ENCODE results near the gene KRTAP12-1. TPM values are rescaled to one million over a fixed set of nuclear protein-coding genes. Genes with fewer than 3 reads are reported as not detected.

The KRTAP12-1 gene
- total RNA-seq, 4 donors from 2014 or later, result not detected

- no peak for DNase-seq
- Histone ChIP-seq H3K27me3 (no peaks in the 10 kb centered on the region), H3K36me3 (no peaks in the 10 kb centered on the region), H3K4me3 (no peak overlapping the region), H3K4me1 (no peaks in the 10 kb centered on the region), H3K9me3 (peaks cover 0 to 15% (median 3%) of the 10 kb centered on the region in 4 donors), H3K27ac (no peak overlapping the region)
- TF ChIP-seq CTCF (IDR thresholded peaks at IDR 0.05) (no peak), POLR2A (IDR thresholded peaks at IDR 0.05) (no peak)
Measured at GRCh38 chr21:44632067-44632466, 49.9 kb downstream of the KRTAP12-1 start.

Small RNA genes within 50 kb of the gene (small RNA-seq; reads per million reads assigned to genes)
- gene KRTAP12-6P, result 0 reads per million in 2 donors

Other genes with a start within 250 kb of the KRTAP12-1 start
- gene LRRC3, start 226.7 kb downstream of the KRTAP12-1 start, total RNA-seq, result 1 to 10 TPM; 1.7 to 6.6 (median 2.2) TPM
- gene KRTAP10-1, start 142.0 kb downstream of the KRTAP12-1 start, total RNA-seq, result not detected
- not detected for gene KRTAP10-2, start 130.7 kb downstream of the KRTAP12-1 start, total RNA-seq
- gene KRTAP10-3, start 123.4 kb downstream of the KRTAP12-1 start, total RNA-seq, result not detected
- not detected for gene KRTAP10-4, start 108.4 kb downstream of the KRTAP12-1 start, total RNA-seq
- gene KRTAP10-5, start 101.6 kb downstream of the KRTAP12-1 start, total RNA-seq, result not detected
- not detected for gene KRTAP10-6, start 89.7 kb downstream of the KRTAP12-1 start, total RNA-seq
- not detected for gene KRTAP10-7, start 81.6 kb downstream of the KRTAP12-1 start, total RNA-seq
- not detected for gene KRTAP10-8, start 70.1 kb downstream of the KRTAP12-1 start, total RNA-seq
- gene KRTAP10-9, start 55.1 kb downstream of the KRTAP12-1 start, total RNA-seq, result not detected
- not detected for gene KRTAP10-10, start 44.8 kb downstream of the KRTAP12-1 start, total RNA-seq
- gene KRTAP10-11, start 35.7 kb downstream of the KRTAP12-1 start, total RNA-seq, result not detected
- gene KRTAP12-4, start 27.5 kb downstream of the KRTAP12-1 start, total RNA-seq, result not detected
- not detected for gene KRTAP12-3, start 24.2 kb downstream of the KRTAP12-1 start, total RNA-seq
- gene KRTAP12-2, start 15.2 kb downstream of the KRTAP12-1 start, total RNA-seq, result not detected
- not detected for gene KRTAP10-12, start 15.0 kb upstream of the KRTAP12-1 start, total RNA-seq
- under 1 TPM in 1 of 4 donors, not detected in 3; 0.47 TPM for gene TSPEAR, start 29.4 kb upstream of the KRTAP12-1 start, total RNA-seq
- 100 to 1,000 TPM in 2 of 4 donors, 10 to 100 TPM in 2; 68.8 to 116 (median 95.1) TPM for gene UBE2G2, start 119.7 kb upstream of the KRTAP12-1 start, total RNA-seq
- gene SUMO3, start 135.9 kb upstream of the KRTAP12-1 start, total RNA-seq, result 10 to 100 TPM; 42.6 to 57.6 (median 49.8) TPM
- 100 to 1,000 TPM in 3 of 4 donors, 10 to 100 TPM in 1; 69.3 to 495 (median 390) TPM for gene PTTG1IP, start 191.5 kb upstream of the KRTAP12-1 start, total RNA-seq
- 10 to 100 TPM in 3 of 4 donors, 1 to 10 TPM in 1; 9.3 to 58.6 (median 16.4) TPM for gene ITGB2, start 238.7 kb upstream of the KRTAP12-1 start, total RNA-seq

Data from Peyer's patch (tissue), 4 donors.